Suprapubic skin (tissue), 4 donors: Measurements from ENCODE around the gene RSAD2. TPM values are rescaled to one million over a fixed set of nuclear protein-coding genes. Genes with fewer than 3 reads are reported as not detected.

Experiments
- DNase-seq, 2 donors: peaks; one replicate each; pipeline ENCODE4 v3.0.0-alpha.2; 2019; ENCODE audit warnings: low spot score in 2 of 2
- H3K27ac ChIP-seq: fragments of 200-600 bp; sonication (generic); one replicate; pipeline ENCODE4 v1.5.1; 2019
- H3K27me3 ChIP-seq: fragments of 200-600 bp; sonication (generic); one replicate; pipeline ENCODE4 v1.5.1; 2019
- H3K36me3 ChIP-seq: fragments of 200-600 bp; sonication (generic); one replicate; pipeline ENCODE4 v1.5.1; 2019
- H3K4me1 ChIP-seq: fragments of 200-600 bp; sonication (generic); one replicate; pipeline ENCODE4 v1.5.1; 2019
- H3K4me3 ChIP-seq: fragments of 200-600 bp; sonication (generic); one replicate; pipeline ENCODE4 v1.5.1; 2019; ENCODE audit warnings: mild to moderate bottlenecking
- H3K9me3 ChIP-seq: fragments of 200-600 bp; sonication (generic); one replicate; pipeline ENCODE4 v1.5.1; 2019
- EP300 ChIP-seq: sonication (generic); formaldehyde crosslinking; IDR thresholded peaks from one replicate; pipeline ENCODE4 v1.6.1; 2017; ENCODE audit warnings: antibody characterized with exemption
- POLR2A ChIP-seq, 2 donors: fragments of 450-650 bp; IDR thresholded peaks; one replicate each; pipeline ENCODE4 v1.6.1; 2017; ENCODE audit warnings: antibody characterized with exemption in 2 of 2, mild to moderate bottlenecking in 2 of 2, moderate library complexity in 2 of 2
- POLR2AphosphoS5 ChIP-seq, 3 donors: sonication (generic); formaldehyde crosslinking; IDR thresholded peaks; one replicate each; pipeline ENCODE4 v1.6.1; 2017; ENCODE audit warnings: antibody characterized with exemption in 3 of 3
- WGBS: methylation state at CpG from one replicate; pipeline ENCODE4 v1.1.5; 2018; 5-methylcytosine and 5-hydroxymethylcytosine counted together
- total RNA-seq, 4 donors: library from RNA; depleted of rRNA; stranded (reverse); fragments of >200 nt; gene quantifications; one replicate each; pipeline ENCODE4 v1.1.0, GENCODE V29; 2016
- TF ChIP-seq, protein P1 (sequence below), 2 donors: fragments of 200-600 bp in 1 of 2; fragments of 450-650 bp in 1 of 2; sonication (generic) in 1 of 2; IDR thresholded peaks; one replicate each; pipeline ENCODE4 v1.5.1; 2016 to 2019; ENCODE audit warnings: antibody characterized with exemption in 2 of 2, mild to moderate bottlenecking in 1 of 2, moderate library complexity in 1 of 2

RSAD2 gene
- total RNA-seq, 4 donors from 2014 or later, result 0.24 to 1.5 TPM; not detected in 2

- H3K4me3 ChIP-seq, result peak within 1 kb of the TSS; percentile 74
- no peak for TF ChIP-seq POLR2AphosphoS5 (IDR thresholded peaks at IDR 0.05)
- peak in 1 of 2 donors; percentile 5 for TF ChIP-seq POLR2A (IDR thresholded peaks at IDR 0.05)
- TF ChIP-seq, protein P1, sequence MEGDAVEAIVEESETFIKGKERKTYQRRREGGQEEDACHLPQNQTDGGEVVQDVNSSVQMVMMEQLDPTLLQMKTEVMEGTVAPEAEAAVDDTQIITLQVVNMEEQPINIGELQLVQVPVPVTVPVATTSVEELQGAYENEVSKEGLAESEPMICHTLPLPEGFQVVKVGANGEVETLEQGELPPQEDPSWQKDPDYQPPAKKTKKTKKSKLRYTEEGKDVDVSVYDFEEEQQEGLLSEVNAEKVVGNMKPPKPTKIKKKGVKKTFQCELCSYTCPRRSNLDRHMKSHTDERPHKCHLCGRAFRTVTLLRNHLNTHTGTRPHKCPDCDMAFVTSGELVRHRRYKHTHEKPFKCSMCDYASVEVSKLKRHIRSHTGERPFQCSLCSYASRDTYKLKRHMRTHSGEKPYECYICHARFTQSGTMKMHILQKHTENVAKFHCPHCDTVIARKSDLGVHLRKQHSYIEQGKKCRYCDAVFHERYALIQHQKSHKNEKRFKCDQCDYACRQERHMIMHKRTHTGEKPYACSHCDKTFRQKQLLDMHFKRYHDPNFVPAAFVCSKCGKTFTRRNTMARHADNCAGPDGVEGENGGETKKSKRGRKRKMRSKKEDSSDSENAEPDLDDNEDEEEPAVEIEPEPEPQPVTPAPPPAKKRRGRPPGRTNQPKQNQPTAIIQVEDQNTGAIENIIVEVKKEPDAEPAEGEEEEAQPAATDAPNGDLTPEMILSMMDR (IDR thresholded peaks at IDR 0.05), result peak in 1 of 2 donors; percentile 48
- no peak for TF ChIP-seq EP300
- H3K27me3 ChIP-seq, result no peaks in the 10 kb centered on the region
- no peak for DNase-seq
- peaks cover 24% of the 10 kb centered on the region for H3K4me1 ChIP-seq
- no peaks in the 10 kb centered on the region for H3K36me3 ChIP-seq
- H3K27ac ChIP-seq, result peak within 1 kb of the TSS; percentile 65
- WGBS, result 46% methylated on average over 9 of the region's 90 CpGs
- H3K9me3 ChIP-seq, result no peaks in the 10 kb centered on the region
Observed at GRCh38 chr2:6917071-6917760, 39.6 kb downstream of the RSAD2 start, which contains the start of gene RNF144A. TSS of gene RNF144A (plus strand) at chr2:6917412. CDS start at chr2:6996927, 79,515 bp downstream.

DNA sequence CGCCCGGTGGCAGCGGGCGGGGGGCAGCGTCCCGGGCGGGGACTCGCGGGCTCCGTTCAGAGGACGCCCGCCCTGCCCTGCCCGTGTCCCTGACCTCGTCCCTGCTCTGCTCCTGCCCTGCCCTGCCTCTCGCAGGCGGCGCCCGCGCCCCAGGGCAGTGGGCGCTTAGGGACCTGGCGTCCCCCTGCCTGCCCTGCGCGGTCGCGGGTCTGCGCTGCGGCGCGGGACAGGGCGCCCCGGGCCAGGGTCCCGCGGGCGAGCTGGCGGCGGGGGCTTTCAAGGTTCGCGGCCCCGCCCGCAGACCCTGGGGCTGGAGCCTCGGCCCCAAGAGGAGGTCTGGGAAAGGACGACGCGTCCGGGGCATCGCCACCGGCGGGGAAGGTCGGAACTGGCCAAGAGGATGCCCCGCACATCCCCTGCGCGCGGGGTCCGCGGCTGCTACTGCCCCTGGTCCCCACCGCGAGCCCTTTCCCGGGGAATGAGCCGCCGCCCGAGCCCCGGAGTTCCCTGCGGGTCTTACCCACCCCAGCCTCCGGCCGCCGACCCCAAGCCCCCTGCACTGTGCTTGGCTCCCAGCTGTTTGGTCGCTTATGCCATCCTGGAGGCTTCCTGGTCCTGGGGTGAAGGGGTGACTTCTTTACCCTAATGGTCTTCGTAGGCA, 40.3 kb downstream of the RSAD2 start:
- peak overlapping the region; percentile 65 for H3K27ac ChIP-seq
- peak overlapping the region; percentile 74 for H3K4me3 ChIP-seq
- no peak for DNase-seq
- H3K4me1 ChIP-seq, result peaks cover 25% of the 10 kb centered on the region
- H3K9me3 ChIP-seq, result no peaks in the 10 kb centered on the region
- no peak for TF ChIP-seq EP300
- TF ChIP-seq POLR2A (IDR thresholded peaks at IDR 0.05), result no peak
- TF ChIP-seq, protein P1 (IDR thresholded peaks at IDR 0.05), result no peak
- TF ChIP-seq POLR2AphosphoS5 (IDR thresholded peaks at IDR 0.05), result no peak
- no peaks in the 10 kb centered on the region for H3K27me3 ChIP-seq
- 10% methylated on average over 9 of the region's 68 CpGs for WGBS
- no peaks in the 10 kb centered on the region for H3K36me3 ChIP-seq

DNA sequence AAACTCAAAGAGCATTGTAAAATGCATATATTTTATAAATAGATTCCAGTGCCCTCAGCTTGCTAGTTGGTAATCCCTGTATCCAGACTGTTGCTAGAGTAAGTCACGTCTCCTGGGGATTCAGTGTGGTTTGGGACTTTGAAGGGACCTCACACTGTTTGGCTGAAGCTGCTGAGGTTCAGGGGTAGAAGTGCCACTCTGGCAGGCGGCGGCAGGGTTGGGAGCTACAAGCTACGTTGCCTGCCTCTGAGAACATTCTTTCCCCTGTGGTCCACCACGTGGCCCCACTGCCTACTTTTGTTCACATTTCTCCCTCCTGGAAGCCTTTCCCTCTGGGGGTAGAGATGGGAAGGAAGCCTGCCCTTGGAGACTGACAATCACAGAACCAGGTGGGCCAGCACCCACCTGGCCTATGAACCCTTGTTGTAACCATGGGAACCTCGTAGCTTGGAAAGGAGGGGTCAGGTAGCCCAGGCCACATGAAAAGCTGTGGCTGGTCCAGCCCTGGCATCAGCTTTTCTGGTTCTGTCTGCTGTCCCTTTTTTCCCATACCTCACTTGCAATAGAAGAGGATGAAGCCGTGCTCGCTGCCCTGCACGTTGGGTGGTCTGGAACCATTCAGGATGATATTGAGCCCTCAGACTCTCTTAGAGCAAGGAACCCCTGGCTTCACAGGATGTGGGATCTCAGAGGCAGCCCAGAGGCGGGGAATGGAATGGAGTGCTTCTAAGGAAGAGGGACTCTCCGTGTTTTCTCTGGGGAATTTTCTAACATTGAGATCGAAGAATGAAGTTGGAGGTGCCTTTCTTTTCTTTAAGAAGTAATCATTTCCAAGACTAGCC, 42.5 kb downstream of the RSAD2 start:
- DNase-seq, result peak in 1 of 2 donors; percentile 44
- Histone ChIP-seq H3K36me3 (no peaks in the 10 kb centered on the region), H3K27ac (no peak overlapping the region), H3K4me3 (no peak overlapping the region), H3K27me3 (no peaks in the 10 kb centered on the region), H3K4me1 (peaks cover 30% of the 10 kb centered on the region), H3K9me3 (no peaks in the 10 kb centered on the region)
- TF ChIP-seq POLR2AphosphoS5 (IDR thresholded peaks at IDR 0.05) (no peak), EP300 (no peak), POLR2A (IDR thresholded peaks at IDR 0.05) (no peak)
- TF ChIP-seq, protein P1 (IDR thresholded peaks at IDR 0.05), result no peak
- 73% methylated on average over 11 of the region's 12 CpGs for WGBS

- 59% methylated on average over 4 of the region's 4 CpGs for WGBS
- TF ChIP-seq POLR2A (IDR thresholded peaks at IDR 0.05) (no peak), EP300 (no peak)
- Histone ChIP-seq H3K4me1 (peaks cover 36% of the 10 kb centered on the region), H3K4me3 (no peak overlapping the region), H3K9me3 (no peaks in the 10 kb centered on the region), H3K36me3 (no peaks in the 10 kb centered on the region), H3K27me3 (no peaks in the 10 kb centered on the region), H3K27ac (no peak overlapping the region)
- DNase-seq, result peak in 1 of 2 donors; percentile 12
Observed at GRCh38 chr2:6920743-6921064, 43.1 kb downstream of the RSAD2 start.

DNA sequence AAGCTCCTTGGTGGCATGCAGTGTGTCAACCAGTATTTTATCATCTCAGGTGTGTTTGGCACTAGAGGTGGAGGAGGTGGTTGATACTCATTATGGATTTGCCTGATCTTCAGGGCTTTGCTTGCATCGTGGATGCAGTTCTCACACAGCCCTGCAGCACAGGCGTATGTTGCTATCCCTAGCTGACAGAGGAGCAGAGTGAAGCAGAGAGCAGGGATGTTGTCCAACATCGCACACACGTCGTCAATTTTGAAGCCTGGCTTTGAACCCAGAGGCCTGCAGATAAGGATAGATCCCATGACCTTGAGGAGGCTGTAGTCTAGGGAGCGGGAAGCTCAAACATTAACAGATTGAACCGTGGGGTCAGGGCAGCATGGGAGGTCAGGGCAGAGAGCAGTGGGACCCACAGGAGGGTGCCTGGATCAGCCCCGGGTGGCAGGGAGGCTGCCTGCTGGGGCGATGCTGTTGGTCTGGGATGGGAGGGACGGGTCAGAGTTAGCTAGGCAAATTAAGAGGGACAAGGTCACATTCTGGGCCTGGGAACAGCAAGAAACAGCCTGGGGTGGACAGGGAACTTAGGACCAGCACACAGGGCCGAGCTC, 43.8 kb downstream of the RSAD2 start:
- TF ChIP-seq, protein P1 (IDR thresholded peaks at IDR 0.05), result no peak
- TF ChIP-seq EP300, result no peak
- TF ChIP-seq POLR2A (IDR thresholded peaks at IDR 0.05), result no peak
- TF ChIP-seq POLR2AphosphoS5 (IDR thresholded peaks at IDR 0.05), result no peak
- H3K4me3 ChIP-seq, result no peak overlapping the region
- no peaks in the 10 kb centered on the region for H3K27me3 ChIP-seq
- H3K9me3 ChIP-seq, result no peaks in the 10 kb centered on the region
- no peak for DNase-seq
- H3K4me1 ChIP-seq, result peaks cover 37% of the 10 kb centered on the region
- H3K36me3 ChIP-seq, result no peaks in the 10 kb centered on the region
- no peak overlapping the region for H3K27ac ChIP-seq
- 90% methylated on average over 10 of the region's 11 CpGs for WGBS
